Adipocyte (in vitro differentiated cells): Measurements from ENCODE around the gene ANKMY1.

Source experiments
- DNase-seq: peaks from one replicate; pipeline ENCODE4 v3.0.0-alpha.2; 2015; ENCODE audit warnings: low read depth
- H3K27me3 ChIP-seq: replicated peaks from 2 replicates; pipeline ENCODE4 v1.7.0; 2013; ENCODE audit warnings: mild to moderate bottlenecking, low read length, moderate library complexity; ENCODE audit not compliant: control insufficient read depth, insufficient read depth
- H3K36me3 ChIP-seq: 2 replicates; pipeline ENCODE4 v1.7.0; 2013; ENCODE audit warnings: low read length, mild to moderate bottlenecking, moderate library complexity; ENCODE audit not compliant: control insufficient read depth, insufficient read depth, severe bottlenecking
- H3K4me1 ChIP-seq: 2 replicates; pipeline ENCODE4 v1.7.0; 2013; ENCODE audit warnings: mild to moderate bottlenecking, low read length, moderate library complexity; ENCODE audit not compliant: control insufficient read depth, insufficient read depth
- H3K4me3 ChIP-seq: 2 replicates; pipeline ENCODE4 v1.7.0; 2013; ENCODE audit warnings: mild to moderate bottlenecking, low read length, moderate library complexity
- H3K9ac ChIP-seq: 2 replicates; pipeline ENCODE4 v1.7.0; 2013; ENCODE audit warnings: mild to moderate bottlenecking, low read length, moderate library complexity
- H3K9me3 ChIP-seq: 2 replicates; pipeline ENCODE4 v1.7.0; 2013; ENCODE audit warnings: mild to moderate bottlenecking, low read length, moderate library complexity; ENCODE audit not compliant: control insufficient read depth

ANKMY1 gene, protein sequence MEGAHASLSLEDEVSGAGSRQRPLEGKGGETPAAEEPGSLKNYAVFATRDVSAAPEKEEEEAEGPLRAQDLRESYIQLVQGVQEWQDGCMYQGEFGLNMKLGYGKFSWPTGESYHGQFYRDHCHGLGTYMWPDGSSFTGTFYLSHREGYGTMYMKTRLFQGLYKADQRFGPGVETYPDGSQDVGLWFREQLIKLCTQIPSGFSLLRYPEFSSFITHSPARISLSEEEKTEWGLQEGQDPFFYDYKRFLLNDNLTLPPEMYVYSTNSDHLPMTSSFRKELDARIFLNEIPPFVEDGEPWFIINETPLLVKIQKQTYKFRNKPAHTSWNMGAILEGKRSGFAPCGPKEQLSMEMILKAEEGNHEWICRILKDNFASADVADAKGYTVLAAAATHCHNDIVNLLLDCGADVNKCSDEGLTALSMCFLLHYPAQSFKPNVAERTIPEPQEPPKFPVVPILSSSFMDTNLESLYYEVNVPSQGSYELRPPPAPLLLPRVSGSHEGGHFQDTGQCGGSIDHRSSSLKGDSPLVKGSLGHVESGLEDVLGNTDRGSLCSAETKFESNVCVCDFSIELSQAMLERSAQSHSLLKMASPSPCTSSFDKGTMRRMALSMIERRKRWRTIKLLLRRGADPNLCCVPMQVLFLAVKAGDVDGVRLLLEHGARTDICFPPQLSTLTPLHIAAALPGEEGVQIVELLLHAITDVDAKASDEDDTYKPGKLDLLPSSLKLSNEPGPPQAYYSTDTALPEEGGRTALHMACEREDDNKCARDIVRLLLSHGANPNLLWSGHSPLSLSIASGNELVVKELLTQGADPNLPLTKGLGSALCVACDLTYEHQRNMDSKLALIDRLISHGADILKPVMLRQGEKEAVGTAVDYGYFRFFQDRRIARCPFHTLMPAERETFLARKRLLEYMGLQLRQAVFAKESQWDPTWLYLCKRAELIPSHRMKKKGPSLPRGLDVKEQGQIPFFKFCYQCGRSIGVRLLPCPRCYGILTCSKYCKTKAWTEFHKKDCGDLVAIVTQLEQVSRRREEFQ

DNA sequence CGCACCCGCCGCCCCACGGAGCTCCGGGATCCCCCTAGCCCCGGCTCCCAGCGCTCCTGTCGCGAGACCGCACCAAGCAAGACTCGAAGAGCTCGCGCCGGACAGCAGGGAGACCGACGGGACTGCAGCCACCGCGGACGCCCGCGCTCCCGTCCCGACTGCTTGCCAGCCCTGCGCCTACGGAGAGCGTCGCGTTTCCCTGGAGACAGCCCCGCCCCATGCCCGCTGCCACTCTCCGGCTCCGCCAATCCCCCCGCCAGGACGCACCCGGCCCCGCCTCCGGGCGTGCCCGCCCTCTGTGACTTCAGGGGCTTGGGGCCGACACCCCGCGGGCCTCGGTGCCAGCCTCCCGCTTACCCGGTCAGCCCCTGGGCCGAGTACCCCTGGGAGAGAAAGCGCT is at the start of gene ANKMY1:
Gene ANKMY1, minus strand, starts transcription at position 181 of the 400 bp plus-strand sequence. CDS start 653 bp downstream, outside the sequence.
- Histone ChIP-seq H3K27me3 (no peaks in the 10 kb centered on the region), H3K36me3 (peaks cover 3% of the 10 kb centered on the region), H3K9ac (peak within 1 kb of the TSS; percentile 50), H3K9me3 (no peaks in the 10 kb centered on the region), H3K4me1 (peaks cover 43% of the 10 kb centered on the region), H3K4me3 (peak within 1 kb of the TSS; percentile 70)
- peak; percentile 89 for DNase-seq

DNA sequence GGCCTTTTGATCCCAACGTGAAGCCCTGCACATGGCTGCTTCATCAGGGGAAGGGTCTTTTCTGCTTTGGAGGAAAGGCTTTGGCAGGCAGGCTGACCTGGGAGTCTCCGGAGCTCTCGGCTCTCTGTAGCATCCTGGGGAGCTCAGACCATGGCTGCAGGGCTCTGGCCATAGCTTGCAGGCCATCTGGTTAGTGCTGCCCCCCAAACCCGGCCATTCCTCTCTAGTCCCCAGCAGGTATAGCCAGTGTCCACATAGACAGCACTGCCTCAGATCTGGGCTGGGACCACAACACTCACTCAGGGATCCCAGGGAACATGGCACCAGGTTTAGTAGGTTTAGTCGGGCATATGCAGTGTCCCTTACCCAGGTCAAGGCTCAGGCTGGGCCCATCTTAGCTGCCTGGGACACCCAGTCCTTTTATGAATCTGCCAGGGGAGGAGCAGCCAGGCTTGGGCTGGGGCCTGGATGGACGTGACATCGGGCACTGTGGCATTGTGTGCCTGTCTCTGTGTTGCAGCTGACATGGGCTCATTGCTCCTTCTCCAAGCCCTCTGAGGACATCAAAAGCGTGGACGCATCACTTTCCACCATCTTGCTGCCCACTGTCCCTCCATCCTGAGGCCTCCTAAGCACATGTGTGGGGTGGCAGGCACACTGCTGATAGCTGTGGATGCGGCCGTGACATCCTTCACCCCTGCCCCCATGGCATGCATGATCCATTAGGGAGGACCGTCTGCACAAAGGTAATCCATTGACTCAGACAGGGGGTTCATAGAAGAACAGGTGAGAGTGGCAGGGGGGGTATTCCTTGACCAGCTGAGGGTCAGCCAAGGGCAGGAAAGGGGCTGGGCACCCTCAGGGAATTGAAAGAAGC is 48.3 kb upstream of the ANKMY1 start:
- Histone ChIP-seq H3K4me3 (no peak overlapping the region), H3K27me3 (no peaks in the 10 kb centered on the region), H3K9me3 (no peaks in the 10 kb centered on the region), H3K36me3 (no peaks in the 10 kb centered on the region), H3K4me1 (peaks cover 3% of the 10 kb centered on the region), H3K9ac (no peak overlapping the region)
- no peak for DNase-seq

DNA sequence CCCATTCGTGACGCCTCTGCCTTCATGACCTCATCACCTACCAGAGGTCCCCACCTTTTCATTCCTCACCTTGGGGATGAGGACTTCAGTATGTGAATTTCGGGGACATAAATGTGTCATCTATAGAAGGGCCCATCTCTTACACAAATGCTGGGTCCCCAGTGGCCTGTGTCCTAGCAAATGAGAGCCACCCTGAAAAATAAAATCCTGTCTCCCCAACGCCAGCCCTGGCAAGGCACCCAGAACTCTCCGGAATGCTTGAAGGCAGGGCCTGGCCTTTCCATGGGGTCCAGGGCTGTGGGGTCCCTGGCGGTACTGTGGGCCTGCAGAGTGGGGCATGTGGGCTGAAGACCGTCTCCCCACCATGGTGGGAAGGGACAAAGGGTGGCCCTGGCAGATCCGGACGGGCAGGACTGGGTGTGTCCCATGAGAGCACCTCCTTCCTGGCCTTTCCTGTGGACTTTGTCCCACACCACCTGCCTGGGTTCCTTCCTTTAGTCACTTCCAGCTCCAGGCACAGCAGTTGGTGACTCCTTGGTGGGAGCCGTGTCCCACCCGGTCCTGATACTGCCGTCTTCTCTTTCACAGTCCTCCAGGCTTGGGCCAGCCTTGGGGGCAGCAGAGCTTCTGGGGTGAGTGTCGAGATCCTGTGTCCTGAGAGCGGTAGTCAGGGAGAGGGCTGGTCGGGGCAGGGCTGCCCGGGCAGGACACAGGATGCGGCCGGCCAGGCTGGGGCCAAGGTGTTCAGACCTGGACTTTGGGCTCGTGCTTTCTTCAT is 47.3 kb upstream of the ANKMY1 start:
- H3K9ac ChIP-seq: no peak overlapping the region

GRCh38 chr2:240604291-240604938 is 46.6 kb upstream of the ANKMY1 start:
- no peak for DNase-seq
- peaks cover 3% of the 10 kb centered on the region for H3K4me1 ChIP-seq
- no peaks in the 10 kb centered on the region for H3K27me3 ChIP-seq
- no peaks in the 10 kb centered on the region for H3K9me3 ChIP-seq
- H3K9ac ChIP-seq: no peak overlapping the region
- no peaks in the 10 kb centered on the region for H3K36me3 ChIP-seq
- no peak overlapping the region for H3K4me3 ChIP-seq

More for the DNA sequence above, 47.3 kb upstream of the ANKMY1 start:
- DNase-seq: no peak
- Histone ChIP-seq H3K4me3 (no peak overlapping the region), H3K27me3 (no peaks in the 10 kb centered on the region), H3K4me1 (peaks cover 3% of the 10 kb centered on the region), H3K36me3 (no peaks in the 10 kb centered on the region), H3K9me3 (no peaks in the 10 kb centered on the region)

DNA sequence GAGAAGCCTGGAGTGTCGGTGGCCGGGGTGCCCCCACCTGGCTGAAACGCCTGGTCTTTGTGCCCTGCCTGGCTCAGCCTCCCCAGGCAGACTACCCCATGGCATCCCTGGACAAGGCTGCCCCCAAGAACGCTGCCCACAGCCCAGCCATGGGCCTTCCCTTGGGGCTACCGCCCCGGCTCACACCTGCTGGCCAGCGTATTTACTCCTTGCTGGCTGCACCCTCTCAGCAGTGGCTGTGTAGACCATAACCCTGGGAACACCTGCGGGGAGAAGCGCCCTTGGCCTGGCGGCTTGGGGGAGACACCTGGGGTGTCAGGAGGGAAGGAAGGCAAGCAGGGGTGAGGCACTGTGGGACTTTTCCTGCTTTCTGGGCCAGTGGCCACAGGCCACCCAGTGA is 46.1 kb upstream of the ANKMY1 start:
- Histone ChIP-seq H3K36me3 (peaks cover 2% of the 10 kb centered on the region), H3K27me3 (no peaks in the 10 kb centered on the region), H3K4me3 (no peak overlapping the region), H3K4me1 (peaks cover 3% of the 10 kb centered on the region), H3K9ac (no peak overlapping the region), H3K9me3 (no peaks in the 10 kb centered on the region)
- DNase-seq: no peak

DNA sequence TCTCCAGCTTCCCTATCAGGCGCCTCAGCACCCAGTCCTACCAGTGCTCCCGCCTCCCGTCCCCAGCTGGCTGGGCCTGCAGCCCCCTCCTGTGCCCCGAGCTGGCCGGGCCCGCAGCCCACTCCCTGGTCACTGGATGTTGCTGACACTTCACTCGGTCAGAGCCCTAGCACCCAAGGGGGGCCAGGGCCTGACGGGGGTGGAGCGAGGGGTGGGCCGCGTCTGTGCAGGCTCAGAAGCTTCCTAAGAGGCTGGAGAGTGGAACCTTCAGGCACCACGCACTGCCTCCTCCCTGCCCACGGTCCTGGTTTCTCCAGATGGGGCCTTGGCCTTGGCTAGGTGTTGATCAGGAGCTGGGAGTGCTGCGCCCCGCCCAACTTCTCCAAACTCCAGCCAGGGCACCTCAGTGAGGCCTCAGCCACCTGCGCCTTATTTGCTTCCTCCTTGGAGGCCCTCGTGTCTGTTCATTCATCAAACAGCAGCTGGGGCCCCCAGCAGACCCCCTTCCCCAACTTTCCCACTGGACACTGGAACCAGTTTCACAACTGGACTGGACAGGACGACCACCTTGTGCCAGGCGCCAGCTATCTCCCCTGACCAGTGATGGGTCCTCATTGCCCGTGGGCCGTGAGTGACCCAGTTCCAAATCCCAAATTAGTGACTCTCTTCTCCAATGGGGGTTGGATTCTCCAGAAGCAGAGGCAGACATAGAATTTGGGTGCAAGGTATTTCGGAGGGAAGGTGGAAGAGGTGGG is 45.5 kb upstream of the ANKMY1 start:
- H3K27me3 ChIP-seq: no peaks in the 10 kb centered on the region
- no peak for DNase-seq
- no peak overlapping the region for H3K9ac ChIP-seq
- peaks cover 8% of the 10 kb centered on the region for H3K36me3 ChIP-seq
- H3K4me1 ChIP-seq: peaks cover 3% of the 10 kb centered on the region
- no peaks in the 10 kb centered on the region for H3K9me3 ChIP-seq
- no peak overlapping the region for H3K4me3 ChIP-seq

- H3K4me3 ChIP-seq: no peak overlapping the region
- H3K27me3 ChIP-seq: no peaks in the 10 kb centered on the region
- no peaks in the 10 kb centered on the region for H3K9me3 ChIP-seq
- H3K9ac ChIP-seq: no peak overlapping the region
- no peak for DNase-seq
- H3K4me1 ChIP-seq: peaks cover 3% of the 10 kb centered on the region
- H3K36me3 ChIP-seq: peaks cover 8% of the 10 kb centered on the region
Measured at GRCh38 chr2:240602266-240603050, 44.7 kb upstream of the ANKMY1 start.

- H3K4me3 ChIP-seq: no peak overlapping the region
- no peaks in the 10 kb centered on the region for H3K9me3 ChIP-seq
- peaks cover 8% of the 10 kb centered on the region for H3K36me3 ChIP-seq
- no peak overlapping the region for H3K9ac ChIP-seq
- no peak for DNase-seq
- peaks cover 3% of the 10 kb centered on the region for H3K4me1 ChIP-seq
- H3K27me3 ChIP-seq: no peaks in the 10 kb centered on the region
Measured at GRCh38 chr2:240601831-240602160, 44.0 kb upstream of the ANKMY1 start.
